C4-2B (cell line): ENCODE results near the gene C20orf144.
"Not testable (repeated sequence)": the region's sequence is repeated elsewhere in the genome, so short reads cannot be mapped to it uniquely, and the experiment has no call there.

Experiments used
- H3K27ac ChIP-seq: fragments of 450-650 bp; 2 replicates; pipeline ENCODE4 v1.5.1; 2017
- CTCF ChIP-seq: fragments of 450-650 bp; conservative IDR thresholded peaks from 2 replicates; pipeline ENCODE4 v1.5.1; 2017; ENCODE audit warnings: mild to moderate bottlenecking
- ZFX ChIP-seq: fragments of 450-650 bp; IDR thresholded peaks from 2 replicates; pipeline ENCODE4 v1.6.1; 2017

C20orf144 gene

GRCh38 chr20:33629979-33630378 lies 32.1 kb upstream of the C20orf144 start:
- H3K27ac ChIP-seq = no peak overlapping the region
- TF ChIP-seq CTCF (no peak), ZFX (no peak)

- H3K27ac ChIP-seq = no peak overlapping the region
- TF ChIP-seq ZFX (no peak), CTCF (no peak)
Observed at GRCh38 chr20:33630507-33630906, 31.6 kb upstream of the C20orf144 start.

GRCh38 chr20:33631910-33632309 lies 30.2 kb upstream of the C20orf144 start:
- not testable (repeated sequence) for H3K27ac ChIP-seq

GRCh38 chr20:33635341-33635740 lies 26.8 kb upstream of the C20orf144 start:
- TF ChIP-seq ZFX (no peak), CTCF (no peak)

GRCh38 chr20:33636776-33637175 lies 25.4 kb upstream of the C20orf144 start:
- TF ChIP-seq CTCF (no peak), ZFX (no peak)
- no peak overlapping the region for H3K27ac ChIP-seq

More at GRCh38 chr20:33635341-33635740, 26.8 kb upstream of the C20orf144 start:
- H3K27ac ChIP-seq = no peak overlapping the region

- no peak for TF ChIP-seq ZFX
- TF ChIP-seq CTCF = no peak
- no peak overlapping the region for H3K27ac ChIP-seq
Observed at GRCh38 chr20:33640287-33640686, 21.8 kb upstream of the C20orf144 start.

GRCh38 chr20:33644313-33645071 lies 17.6 kb upstream of the C20orf144 start:
- TF ChIP-seq ZFX (no peak), CTCF (no peak)
- H3K27ac ChIP-seq = peak overlapping the region; percentile 93

GRCh38 chr20:33645072-33645358 lies 17.1 kb upstream of the C20orf144 start:
- TF ChIP-seq CTCF = no peak
- TF ChIP-seq ZFX = no peak
- peak overlapping the region; percentile 93 for H3K27ac ChIP-seq
